GM12873 (cell line): ENCODE results near the gene MED27.

Experiments
- CTCF ChIP-seq: IDR thresholded peaks from 2 replicates; pipeline ENCODE4 v1.5.1; 2012; ENCODE audit warnings: low read depth, mild to moderate bottlenecking, moderate library complexity, low read length, control low read depth; ENCODE audit not compliant: insufficient read depth; ENCODE audit errors: missing control alignments

The MED27 gene

GRCh38 chr9:132007371-132008025 lies 72.2 kb downstream of the MED27 start:
- TF ChIP-seq CTCF = no peak

GRCh38 chr9:132006677-132007370 lies 72.8 kb downstream of the MED27 start:
- TF ChIP-seq CTCF = no peak

- TF ChIP-seq CTCF = no peak
Observed at GRCh38 chr9:132005899-132006298, 73.8 kb downstream of the MED27 start.

- TF ChIP-seq CTCF = no peak
Observed at GRCh38 chr9:132004323-132004722, 75.3 kb downstream of the MED27 start.

- TF ChIP-seq CTCF = no peak
Observed at GRCh38 chr9:132003896-132004295, 75.8 kb downstream of the MED27 start.

GRCh38 chr9:132003319-132003704 lies 76.4 kb downstream of the MED27 start:
- TF ChIP-seq CTCF = no peak

GRCh38 chr9:132002643-132003318 lies 76.9 kb downstream of the MED27 start:
- no peak for TF ChIP-seq CTCF
